Lung (tissue), 12 donors: ENCODE results near the gene OR2D2. TPM values are rescaled to one million over a fixed set of nuclear protein-coding genes. Genes with fewer than 3 reads are reported as not detected.

Experiments used
- ATAC-seq: fragments of 200-7000 bp; cut with Tn5 transposase; one replicate; pipeline ENCODE4 v1.9.1; 2020; ENCODE audit warnings: moderate number of reproducible peaks; ENCODE audit not compliant: insufficient read depth, low FRiP score
- DNase-seq, 3 donors: peaks; one replicate each; pipeline ENCODE4 v3.0.0-alpha.2; 2013 to 2017
- H3K27ac ChIP-seq, 2 donors: one replicate each; pipeline ENCODE4 v1.5.1; 2013; ENCODE audit warnings: mild to moderate bottlenecking in 2 of 2, moderate library complexity in 2 of 2, control low read depth in 1 of 2, inconsistent platforms in 1 of 2, low read depth in 1 of 2, low read length in 1 of 2
- H3K27me3 ChIP-seq, 3 donors: one replicate each; pipeline ENCODE4 v1.5.1; 2013; ENCODE audit warnings: low read length in 2 of 3; ENCODE audit not compliant: control insufficient read depth in 3 of 3, insufficient read depth in 3 of 3
- H3K36me3 ChIP-seq, 4 donors: one replicate each; pipeline ENCODE4 v1.5.1; 2013; ENCODE audit warnings: low read length in 4 of 4, mild to moderate bottlenecking in 1 of 4, moderate library complexity in 1 of 4; ENCODE audit not compliant: control insufficient read depth in 4 of 4, insufficient read depth in 4 of 4
- H3K4me1 ChIP-seq, 5 donors: one replicate each; pipeline ENCODE4 v1.5.1; 2013; ENCODE audit warnings: low read length in 5 of 5, mild to moderate bottlenecking in 2 of 5, moderate library complexity in 1 of 5; ENCODE audit not compliant: control insufficient read depth in 5 of 5, insufficient read depth in 5 of 5
- H3K4me3 ChIP-seq: one replicate; pipeline ENCODE4 v1.5.1; 2013; ENCODE audit warnings: mild to moderate bottlenecking, control low read depth, moderate library complexity
- H3K9ac ChIP-seq, 2 donors: one replicate each; pipeline ENCODE4 v1.5.1; 2013; ENCODE audit warnings: low read length in 2 of 2, control low read depth in 1 of 2; ENCODE audit not compliant: insufficient read depth in 1 of 2
- H3K9me3 ChIP-seq, 4 donors: one replicate each; pipeline ENCODE4 v1.5.1; 2013; ENCODE audit warnings: low read length in 3 of 4, mild to moderate bottlenecking in 1 of 4, moderate library complexity in 1 of 4; ENCODE audit not compliant: control insufficient read depth in 4 of 4, insufficient read depth in 3 of 4
- CTCF ChIP-seq: IDR thresholded peaks from 2 replicates; pipeline ENCODE4 v1.5.1; 2012; ENCODE audit warnings: mild to moderate bottlenecking; ENCODE audit errors: control extremely low read depth, extremely low read depth
- WGBS, 2 donors: extraction: QIAGEN DNeasy Blood & Tissue Kit; methylation state at CpG; one replicate each; pipeline ENCODE4 v1.1.7; 2013; 5-methylcytosine and 5-hydroxymethylcytosine counted together
- polyA plus RNA-seq, 2 donors: library from polyadenylated mRNA; stranded (reverse); fragments of 200-250 nt; gene quantifications; one replicate each; pipeline ENCODE4 v1.2.1, GENCODE V29; 2013
- total RNA-seq, 2 donors: library from RNA; depleted of rRNA in 1 of 2; stranded (reverse); fragments of >200 nt in 1 of 2; gene quantifications; one replicate each; pipeline ENCODE4 v1.2.1, GENCODE V29; 2014 to 2021
- donor health status: control.
- donor health status: control.
- donor health status: Bipolar disorder and iron deficiency.
- donor health status: healthy.
- donor health status: DM: yes; HTN: yes; CAD: no.

Gene OR2D2
- total and polyA plus RNA-seq, 4 donors, result 0.25 TPM; not detected in 3

DNA sequence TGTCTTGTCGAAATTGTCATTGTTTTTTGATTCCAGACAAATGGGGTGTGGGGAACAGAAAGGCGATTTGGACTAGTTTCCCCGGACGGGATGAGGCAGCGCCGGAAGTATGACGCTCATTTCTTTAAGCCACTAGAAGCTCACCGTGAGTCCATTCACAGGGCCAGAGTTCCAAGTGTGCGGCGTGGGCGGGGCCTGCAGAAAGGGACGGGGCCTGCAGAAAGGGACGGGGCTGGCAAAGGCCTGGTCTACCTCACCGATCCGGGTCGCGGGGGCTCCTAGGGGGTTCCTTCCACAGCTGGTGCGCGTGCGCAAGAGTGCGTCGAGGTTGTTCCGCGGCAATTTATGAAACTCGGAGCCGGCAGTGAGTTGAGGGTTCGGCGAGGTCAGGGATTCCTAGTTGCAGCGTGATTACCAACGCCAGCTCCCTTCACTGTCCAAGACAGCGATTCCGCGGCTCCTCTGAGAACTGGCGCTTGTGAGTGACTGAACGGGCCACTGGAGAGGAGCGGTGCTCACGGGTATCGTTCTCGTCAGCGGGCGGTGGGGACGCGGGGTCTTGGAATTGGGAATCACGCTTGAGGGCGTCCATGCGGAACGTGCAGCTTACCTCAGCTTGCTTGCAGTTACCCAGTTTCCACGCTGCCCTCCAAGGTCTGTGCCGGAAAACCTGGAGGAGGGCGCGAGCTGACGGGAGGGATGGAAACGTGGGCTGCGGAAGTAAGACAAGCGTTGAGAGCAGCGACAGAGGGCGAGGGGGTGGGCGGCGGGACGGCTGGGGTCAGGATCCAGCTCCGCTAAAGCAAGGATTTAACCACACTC, 34.1 kb upstream of the OR2D2 start, which contains the start of gene ZNF215:
Gene ZNF215, plus strand, starts transcription at position 219 of the 822 bp plus-strand sequence. CDS start 5,847 bp downstream, outside the sequence.
- H3K4me1 ChIP-seq, result peaks cover 0 to 12% (median 3%) of the 10 kb centered on the region in 5 donors
- no peak for TF ChIP-seq CTCF
- WGBS, 2 donors, result 1 to 2% methylated on average over 61 of the region's 61 CpGs
- peaks cover 0 to 12% (median 0%) of the 10 kb centered on the region in 3 donors for H3K27me3 ChIP-seq
- peak; percentile 81 for ATAC-seq
- H3K9ac ChIP-seq, result peak within 1 kb of the TSS; percentile 0 to 52
- DNase-seq, result peak; percentile 47 to 73 (median 55)
- peak within 1 kb of the TSS; percentile 20 for H3K4me3 ChIP-seq
- H3K9me3 ChIP-seq, result no peaks in the 10 kb centered on the region
- no peak within 1 kb of the TSS for H3K27ac ChIP-seq
- no peaks in the 10 kb centered on the region for H3K36me3 ChIP-seq

GRCh38 chr11:6925636-6926207, 33.4 kb upstream of the OR2D2 start:
- Histone ChIP-seq H3K4me1 (peaks cover 0 to 12% (median 3%) of the 10 kb centered on the region in 5 donors), H3K4me3 (no peak overlapping the region), H3K9ac (no peak overlapping the region), H3K27ac (no peak overlapping the region), H3K9me3 (no peaks in the 10 kb centered on the region), H3K36me3 (no peaks in the 10 kb centered on the region), H3K27me3 (peaks cover 0 to 12% (median 0%) of the 10 kb centered on the region in 3 donors)
- peak in 1 of 3 donors; percentile 3 for DNase-seq
- no peak for ATAC-seq
- no peak for TF ChIP-seq CTCF
- 59 to 64% methylated on average over 2 of the region's 2 CpGs for WGBS, 2 donors

DNA sequence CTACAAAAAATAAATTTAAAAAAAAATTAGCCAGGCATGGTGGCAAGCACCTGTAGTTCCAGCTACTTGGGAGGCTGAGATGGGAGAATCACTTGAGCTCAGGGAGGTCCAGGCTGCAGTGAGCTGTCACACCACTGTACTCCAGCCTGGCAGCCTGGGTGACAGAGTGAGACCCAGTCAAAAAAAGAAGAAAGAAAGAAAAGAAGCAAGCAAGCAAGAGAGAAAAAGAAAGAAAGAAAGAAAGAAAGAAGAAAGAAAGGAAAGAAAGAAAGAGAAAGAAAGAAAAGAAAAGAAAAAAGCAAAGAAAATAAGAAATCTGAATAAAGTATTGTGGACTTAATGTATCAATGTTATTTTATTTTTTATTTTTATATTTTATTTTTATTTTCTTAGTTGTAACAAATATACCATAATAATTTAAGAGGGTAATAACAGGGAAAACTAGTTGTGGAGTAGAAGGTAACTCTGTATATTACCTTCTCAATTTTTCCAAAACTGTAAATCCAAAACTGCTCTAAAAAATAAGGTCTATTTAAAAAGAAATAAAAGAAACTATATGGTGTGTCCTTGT, 32.8 kb upstream of the OR2D2 start:
- ATAC-seq, result no peak

More for the DNA sequence above, 32.8 kb upstream of the OR2D2 start:
- DNase-seq, result no peak
- Histone ChIP-seq H3K36me3 (no peaks in the 10 kb centered on the region), H3K9ac (no peak overlapping the region), H3K27ac (no peak overlapping the region), H3K9me3 (no peaks in the 10 kb centered on the region), H3K27me3 (peaks cover 0 to 12% (median 0%) of the 10 kb centered on the region in 3 donors), H3K4me1 (peaks cover 0 to 12% (median 3%) of the 10 kb centered on the region in 5 donors), H3K4me3 (no peak overlapping the region)
- no peak for TF ChIP-seq CTCF
